ENCODE measurements around the gene DEFB112.

The DEFB112 gene

GRCh38 chr6:50093938-50094272 is 44.2 kb upstream of the DEFB112 start:
- Histone ChIP-seq H2AFZ (ENCODE audit: low read depth, low read length) (no peak overlapping the region), H3K4me2 (ENCODE audit: low read length, poor library complexity, severe bottlenecking) (no peak overlapping the region), H3K27me3 (ENCODE audit: control insufficient read depth in 1 of 2, insufficient read depth in 1 of 2, low read length in 2 of 2) (no peaks in the 10 kb centered on the region), H3K4ac (ENCODE audit: low read depth in 1 of 2, low read length in 2 of 2) (no peak overlapping the region), H3K4me3 (ENCODE audit: insufficient read depth in 1 of 2, low read depth in 1 of 2, low read length in 2 of 2) (no peak overlapping the region), H3K27ac (ENCODE audit: low read length, poor library complexity, severe bottlenecking) (no peak overlapping the region), H3K36me3 (ENCODE audit: control insufficient read depth in 1 of 2, insufficient read depth in 2 of 2, low read depth in 1 of 2, low read length in 2 of 2) (no peaks in the 10 kb centered on the region), H3K9me3 (ENCODE audit: control insufficient read depth, low read length) (no peaks in the 10 kb centered on the region), H3K18ac (ENCODE audit: low read depth in 1 of 2, low read length in 2 of 2) (no peak overlapping the region), H4K8ac (ENCODE audit: low read length) (no peak overlapping the region), H3K14ac (ENCODE audit: low read length in 2 of 2) (no peak overlapping the region), H3K9ac (ENCODE audit: low read length) (no peak overlapping the region), H4K91ac (ENCODE audit: low read length) (no peak overlapping the region), H2AK5ac (ENCODE audit: low read length, severe bottlenecking) (no peak overlapping the region), H2BK5ac (ENCODE audit: low read depth, low read length, poor library complexity, severe bottlenecking) (no peak overlapping the region), H3K23ac (ENCODE audit: low read length in 2 of 2) (no peak overlapping the region), H2BK12ac (ENCODE audit: low read length in 2 of 2) (no peak overlapping the region), H3K4me1 (ENCODE audit: control insufficient read depth, insufficient read depth, low read depth, low read length) (no peaks in the 10 kb centered on the region), H2BK120ac (ENCODE audit: low read depth, low read length) (no peak overlapping the region), H3K79me1 (replicated peaks; ENCODE audit: low read length, poor library complexity, severe bottlenecking) (no peaks in the 10 kb centered on the region), H2BK15ac (ENCODE audit: low read depth, poor library complexity, severe bottlenecking) (no peak overlapping the region)
- DNase-seq: no peak
- no CpG with 5 or more reads among the region's 1 CpG for WGBS

- no peak overlapping the region for H3K4me3 ChIP-seq (ENCODE audit: insufficient read depth in 1 of 2, low read depth in 1 of 2, low read length in 2 of 2)
- no peak overlapping the region for H3K4ac ChIP-seq (ENCODE audit: low read depth in 1 of 2, low read length in 2 of 2)
- WGBS: 81% methylated on average over 7 of the region's 7 CpGs
- H3K18ac ChIP-seq (ENCODE audit: low read depth in 1 of 2, low read length in 2 of 2): no peak overlapping the region
- no peak overlapping the region for H2AFZ ChIP-seq (ENCODE audit: low read depth, low read length)
- no peaks in the 10 kb centered on the region for H3K27me3 ChIP-seq (ENCODE audit: control insufficient read depth in 1 of 2, insufficient read depth in 1 of 2, low read length in 2 of 2)
- H2BK5ac ChIP-seq (ENCODE audit: low read depth, low read length, poor library complexity, severe bottlenecking): peak overlapping the region; percentile 19
- no peaks in the 10 kb centered on the region for H3K9me3 ChIP-seq (ENCODE audit: control insufficient read depth, low read length)
- no peak overlapping the region for H3K9ac ChIP-seq (ENCODE audit: low read length)
- H3K23ac ChIP-seq (ENCODE audit: low read length in 2 of 2): no peak overlapping the region
- no peaks in the 10 kb centered on the region for H3K79me1 ChIP-seq (replicated peaks; ENCODE audit: low read length, poor library complexity, severe bottlenecking)
- H3K27ac ChIP-seq (ENCODE audit: low read length, poor library complexity, severe bottlenecking): no peak overlapping the region
- H3K14ac ChIP-seq (ENCODE audit: low read length in 2 of 2): no peak overlapping the region
- no peak overlapping the region for H2BK12ac ChIP-seq (ENCODE audit: low read length in 2 of 2)
- H4K91ac ChIP-seq (ENCODE audit: low read length): no peak overlapping the region
- peak overlapping the region; percentile 3 for H3K4me2 ChIP-seq (ENCODE audit: low read length, poor library complexity, severe bottlenecking)
- H2AK5ac ChIP-seq (ENCODE audit: low read length, severe bottlenecking): no peak overlapping the region
- H2BK15ac ChIP-seq (ENCODE audit: low read depth, poor library complexity, severe bottlenecking): no peak overlapping the region
- H3K4me1 ChIP-seq (ENCODE audit: control insufficient read depth, insufficient read depth, low read depth, low read length): no peaks in the 10 kb centered on the region
- no peaks in the 10 kb centered on the region for H3K36me3 ChIP-seq (ENCODE audit: control insufficient read depth in 1 of 2, insufficient read depth in 2 of 2, low read depth in 1 of 2, low read length in 2 of 2)
- DNase-seq: no peak
- H4K8ac ChIP-seq (ENCODE audit: low read length): no peak overlapping the region
- no peak overlapping the region for H2BK120ac ChIP-seq (ENCODE audit: low read depth, low read length)
These were observed 43.6 kb upstream of the DEFB112 start for GRCh38 chr6:50093116-50093937.

DNA sequence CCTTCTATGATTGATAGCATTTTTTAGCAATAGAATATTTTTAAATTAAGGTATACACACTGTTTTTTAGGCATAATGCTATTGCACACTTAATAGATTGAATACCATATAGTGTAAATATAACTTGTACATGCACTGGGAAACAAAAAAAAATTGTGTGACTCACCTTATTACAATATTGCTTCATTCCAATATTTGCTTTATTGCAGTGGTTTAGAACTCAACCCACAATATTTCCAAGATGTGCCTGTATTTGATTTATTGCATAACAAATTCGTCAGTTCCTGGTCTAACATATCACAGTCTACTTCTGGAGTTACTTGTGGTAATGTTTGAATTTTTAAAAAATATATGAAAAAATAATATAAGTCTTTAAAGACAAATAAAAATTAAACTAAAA is 41.9 kb upstream of the DEFB112 start:
- Histone ChIP-seq H3K36me3 (ENCODE audit: control insufficient read depth in 1 of 2, insufficient read depth in 2 of 2, low read depth in 1 of 2, low read length in 2 of 2) (no peaks in the 10 kb centered on the region), H2BK15ac (ENCODE audit: low read depth, poor library complexity, severe bottlenecking) (no peak overlapping the region), H2BK5ac (ENCODE audit: low read depth, low read length, poor library complexity, severe bottlenecking) (no peak overlapping the region), H3K4me3 (ENCODE audit: insufficient read depth in 1 of 2, low read depth in 1 of 2, low read length in 2 of 2) (no peak overlapping the region), H3K9ac (ENCODE audit: low read length) (no peak overlapping the region), H4K91ac (ENCODE audit: low read length) (no peak overlapping the region), H3K79me1 (replicated peaks; ENCODE audit: low read length, poor library complexity, severe bottlenecking) (no peaks in the 10 kb centered on the region), H2BK120ac (ENCODE audit: low read depth, low read length) (no peak overlapping the region), H3K14ac (ENCODE audit: low read length in 2 of 2) (no peak overlapping the region), H2AFZ (ENCODE audit: low read depth, low read length) (no peak overlapping the region), H3K9me3 (ENCODE audit: control insufficient read depth, low read length) (no peaks in the 10 kb centered on the region), H3K18ac (ENCODE audit: low read depth in 1 of 2, low read length in 2 of 2) (no peak overlapping the region), H3K23ac (ENCODE audit: low read length in 2 of 2) (no peak overlapping the region), H2BK12ac (ENCODE audit: low read length in 2 of 2) (no peak overlapping the region), H3K4me2 (ENCODE audit: low read length, poor library complexity, severe bottlenecking) (no peak overlapping the region), H2AK5ac (ENCODE audit: low read length, severe bottlenecking) (no peak overlapping the region), H4K8ac (ENCODE audit: low read length) (no peak overlapping the region), H3K4me1 (ENCODE audit: control insufficient read depth, insufficient read depth, low read depth, low read length) (no peaks in the 10 kb centered on the region), H3K27me3 (ENCODE audit: control insufficient read depth in 1 of 2, insufficient read depth in 1 of 2, low read length in 2 of 2) (no peaks in the 10 kb centered on the region), H3K4ac (ENCODE audit: low read depth in 1 of 2, low read length in 2 of 2) (no peak overlapping the region), H3K27ac (ENCODE audit: low read length, poor library complexity, severe bottlenecking) (no peak overlapping the region)
- no CpG with 5 or more reads among the region's 1 CpG for WGBS
- DNase-seq: no peak

DNA sequence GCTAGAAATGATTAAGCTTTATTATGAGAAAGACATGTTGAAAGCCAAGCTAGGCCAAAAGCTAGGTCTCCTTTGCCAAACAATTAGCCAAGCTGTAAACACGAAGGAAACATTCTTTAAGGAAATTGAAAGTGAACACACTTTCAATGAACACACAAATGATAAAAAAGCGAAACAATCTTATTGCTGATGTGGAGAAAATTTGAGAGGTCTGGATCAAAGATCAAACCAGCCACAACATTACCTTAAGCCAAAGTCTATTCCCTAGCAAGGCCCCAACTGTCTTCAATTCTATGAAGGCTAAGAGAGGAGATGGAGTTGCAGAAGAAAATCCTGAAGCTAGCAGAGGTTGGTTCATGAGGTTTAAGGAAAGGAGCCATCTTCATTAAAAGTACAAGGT is 40.2 kb upstream of the DEFB112 start:
- WGBS: no CpG with 5 or more reads among the region's 2 CpGs
- Histone ChIP-seq H2AK5ac (ENCODE audit: low read length, severe bottlenecking) (no peak overlapping the region), H3K14ac (ENCODE audit: low read length in 2 of 2) (no peak overlapping the region), H2BK5ac (ENCODE audit: low read depth, low read length, poor library complexity, severe bottlenecking) (no peak overlapping the region), H3K27ac (ENCODE audit: low read length, poor library complexity, severe bottlenecking) (no peak overlapping the region), H4K91ac (ENCODE audit: low read length) (no peak overlapping the region), H3K9ac (ENCODE audit: low read length) (no peak overlapping the region), H2BK120ac (ENCODE audit: low read depth, low read length) (no peak overlapping the region), H3K23ac (ENCODE audit: low read length in 2 of 2) (no peak overlapping the region), H3K4me2 (ENCODE audit: low read length, poor library complexity, severe bottlenecking) (no peak overlapping the region), H3K27me3 (ENCODE audit: control insufficient read depth in 1 of 2, insufficient read depth in 1 of 2, low read length in 2 of 2) (no peaks in the 10 kb centered on the region), H3K4me3 (ENCODE audit: insufficient read depth in 1 of 2, low read depth in 1 of 2, low read length in 2 of 2) (no peak overlapping the region), H4K8ac (ENCODE audit: low read length) (no peak overlapping the region), H3K4me1 (ENCODE audit: control insufficient read depth, insufficient read depth, low read depth, low read length) (no peaks in the 10 kb centered on the region), H3K18ac (ENCODE audit: low read depth in 1 of 2, low read length in 2 of 2) (no peak overlapping the region), H2BK12ac (ENCODE audit: low read length in 2 of 2) (no peak overlapping the region), H3K4ac (ENCODE audit: low read depth in 1 of 2, low read length in 2 of 2) (no peak overlapping the region), H3K79me1 (replicated peaks; ENCODE audit: low read length, poor library complexity, severe bottlenecking) (no peaks in the 10 kb centered on the region), H2AFZ (ENCODE audit: low read depth, low read length) (no peak overlapping the region), H3K36me3 (ENCODE audit: control insufficient read depth in 1 of 2, insufficient read depth in 2 of 2, low read depth in 1 of 2, low read length in 2 of 2) (no peaks in the 10 kb centered on the region), H2BK15ac (ENCODE audit: low read depth, poor library complexity, severe bottlenecking) (no peak overlapping the region), H3K9me3 (ENCODE audit: control insufficient read depth, low read length) (no peaks in the 10 kb centered on the region)
- DNase-seq: no peak

All from mesenchymal stem cell (in vitro differentiated cells and primary cell).